GM19467 (cell line): ENCODE results near the gene CCR9.

ENCODE experiments used
- ATAC-seq: cut with Tn5 transposase; IDR thresholded peaks from one replicate; pipeline ENCODE4 v1.9.1; 2021; ENCODE audit warnings: mild to moderate bottlenecking, moderate library complexity; ENCODE audit not compliant: unreplicated experiment

Gene CCR9

DNA sequence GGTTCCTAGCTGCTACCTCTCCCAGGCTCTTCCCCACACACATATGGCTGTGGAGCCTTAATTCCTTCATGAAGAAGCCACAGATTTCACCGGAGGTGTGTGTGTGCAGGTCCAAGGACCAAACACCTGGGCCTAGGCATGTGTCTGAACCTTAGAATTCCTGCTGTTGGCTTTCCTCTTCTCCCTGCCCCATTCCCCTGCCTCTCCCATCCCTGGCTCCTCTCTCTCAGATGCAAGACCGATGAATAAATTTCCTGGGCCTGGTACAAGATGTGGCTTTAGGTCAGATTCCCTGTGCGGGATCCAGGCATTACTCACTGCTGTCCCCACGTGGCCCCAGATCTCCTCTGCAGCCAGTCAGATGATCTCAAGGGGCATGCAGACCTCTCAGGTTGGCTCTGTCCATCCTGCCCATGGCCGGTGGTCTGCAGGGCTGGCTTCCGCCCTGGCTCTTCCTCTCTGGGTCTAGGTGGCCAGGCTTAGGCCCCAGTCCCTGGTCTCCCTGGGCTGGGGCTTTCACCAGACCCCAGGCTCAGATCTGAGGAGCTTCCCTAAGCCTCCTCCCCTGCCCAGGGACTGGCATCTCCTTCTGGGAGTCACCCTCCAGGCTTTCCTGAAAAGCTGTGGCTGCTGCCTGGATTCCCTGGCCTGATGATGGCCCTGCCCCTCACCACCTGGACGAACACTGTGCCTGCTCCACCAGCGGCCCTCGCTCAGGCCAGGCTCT, 20.5 kb downstream of the CCR9 start:
- no peak for ATAC-seq

DNA sequence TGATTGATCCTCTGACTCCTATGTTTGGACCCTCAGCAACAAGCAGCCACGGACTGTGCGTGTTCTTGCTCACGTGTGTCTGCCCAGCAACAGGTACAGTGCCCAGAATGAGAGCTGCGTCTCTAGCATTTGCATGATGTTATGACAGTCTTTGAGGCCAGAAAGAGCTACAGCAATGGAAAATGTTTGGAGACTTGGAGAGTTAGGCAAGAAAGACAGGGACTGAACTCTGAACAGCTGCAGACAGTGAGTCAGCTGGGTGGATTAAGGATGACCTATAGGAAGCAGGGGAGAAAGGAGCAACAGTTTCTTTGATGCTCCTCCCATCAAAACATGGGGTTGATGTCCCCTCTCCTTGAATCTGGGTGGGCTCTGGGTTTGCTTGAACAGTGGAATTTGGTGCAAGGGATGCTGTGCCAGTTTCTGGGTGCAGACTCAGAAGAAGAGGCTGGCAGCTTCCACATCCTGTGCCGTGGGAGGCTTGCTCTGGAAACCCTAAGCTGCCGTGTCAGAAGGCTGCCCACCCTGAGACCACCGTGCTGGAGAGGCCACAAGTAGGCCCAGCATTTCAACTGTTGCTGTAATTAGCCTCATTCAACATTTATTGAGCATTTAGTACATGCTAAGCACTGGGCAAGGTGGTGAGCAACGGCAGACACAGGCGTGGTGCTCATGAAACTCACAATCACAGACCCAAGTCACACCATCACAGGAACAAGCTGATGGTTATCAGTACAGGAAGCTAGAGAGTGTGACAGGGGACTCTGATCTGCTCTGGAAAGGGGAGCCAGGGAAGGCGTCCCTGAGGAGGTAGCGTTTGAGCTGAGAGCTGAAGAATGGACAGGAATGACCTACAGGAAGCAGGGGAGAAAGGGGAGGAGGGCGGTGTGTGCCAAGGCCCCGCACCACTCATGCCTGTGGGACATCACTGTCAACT, 21.7 kb downstream of the CCR9 start:
- ATAC-seq: no peak

DNA sequence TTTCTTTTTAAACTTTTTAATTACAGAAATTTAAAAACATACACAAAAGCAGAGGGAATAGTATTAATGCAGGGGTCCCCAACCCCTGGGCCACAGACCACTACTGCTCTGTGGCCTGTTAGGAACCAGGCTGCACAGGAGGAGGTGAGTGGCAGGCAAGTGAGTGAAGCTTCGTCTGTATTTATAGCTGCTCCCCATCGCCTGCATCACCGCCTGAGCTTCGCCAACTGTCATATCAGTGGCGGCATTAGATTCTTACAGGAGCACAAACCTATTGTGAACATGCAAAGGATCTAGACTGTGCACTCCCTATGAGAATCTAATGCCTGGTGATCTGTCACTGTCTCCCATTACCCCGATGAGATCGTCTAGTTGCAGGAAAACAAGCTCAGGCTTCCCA, 22.4 kb downstream of the CCR9 start:
- no peak for ATAC-seq

DNA sequence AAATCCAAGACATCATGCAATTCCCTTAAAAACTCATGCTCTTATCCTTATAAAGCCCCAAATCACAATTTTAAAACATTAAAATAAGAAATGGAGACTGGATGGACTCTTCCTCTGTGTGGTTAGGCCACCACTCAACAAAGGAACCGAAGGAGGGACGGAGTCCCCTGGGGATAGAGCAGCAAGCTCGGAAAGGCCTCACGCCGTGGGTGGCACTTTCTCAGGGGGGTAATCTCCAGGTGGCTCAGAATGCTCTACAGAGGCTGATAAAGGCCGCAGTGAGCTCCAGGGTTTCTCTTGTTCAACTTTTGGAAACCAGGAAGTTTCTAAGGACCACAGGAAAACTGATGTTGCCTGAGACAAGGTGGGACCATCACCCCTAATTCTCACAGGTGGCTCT, 23.2 kb downstream of the CCR9 start:
- ATAC-seq: no peak

DNA sequence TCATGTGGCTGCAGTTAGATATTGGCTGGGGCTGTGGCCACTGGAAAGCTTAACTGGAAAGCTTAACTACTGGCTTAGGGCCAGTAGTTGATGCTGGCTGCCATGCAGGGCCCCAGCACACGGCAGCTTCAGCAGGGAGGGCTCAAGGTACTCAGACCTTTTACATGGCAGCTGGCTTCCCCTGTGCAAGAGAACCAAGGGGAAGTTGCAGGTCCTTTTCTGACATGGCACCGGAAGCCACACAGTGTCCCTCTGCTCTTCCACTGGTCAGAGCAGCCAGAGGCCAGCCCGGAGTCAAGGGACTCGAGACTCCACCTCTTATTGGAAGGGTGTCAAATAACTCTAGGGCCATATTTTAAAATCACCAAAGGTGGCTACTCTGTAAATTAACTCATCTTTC, 24.5 kb downstream of the CCR9 start:
- no peak for ATAC-seq

DNA sequence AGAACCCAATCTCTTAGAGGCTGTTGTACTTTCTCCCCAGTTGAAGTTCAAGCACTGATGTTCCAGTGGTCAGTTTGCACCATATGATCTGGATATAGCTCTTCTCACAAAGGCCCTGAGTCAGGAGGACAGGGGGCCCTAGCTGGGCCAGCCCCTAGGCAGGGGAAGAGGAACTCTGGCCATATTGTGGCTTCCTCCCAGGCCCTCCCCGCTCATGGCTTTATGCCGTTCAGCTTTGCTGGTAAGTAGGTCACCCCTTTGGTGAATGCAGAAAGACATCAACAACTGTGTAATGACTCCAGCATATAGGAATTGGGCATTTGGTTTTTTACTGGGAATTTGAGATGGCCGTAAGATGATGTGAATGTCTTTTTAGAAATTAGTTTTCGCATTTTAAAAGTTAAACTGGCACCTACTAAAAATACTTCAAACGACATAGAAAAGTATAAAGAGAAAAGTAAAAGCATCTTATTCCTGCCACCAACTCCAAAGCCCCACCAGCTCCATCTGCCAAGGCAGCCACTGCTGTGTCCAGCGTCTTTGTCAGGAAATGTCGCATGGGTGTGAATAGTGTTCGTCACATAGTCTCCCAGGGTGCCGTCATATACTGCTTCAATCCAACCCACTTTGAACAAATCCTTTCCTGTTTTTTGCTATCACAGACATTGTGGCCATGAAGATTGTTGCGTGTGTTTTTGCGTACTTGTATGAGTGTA, 25.3 kb downstream of the CCR9 start:
- ATAC-seq: no peak

DNA sequence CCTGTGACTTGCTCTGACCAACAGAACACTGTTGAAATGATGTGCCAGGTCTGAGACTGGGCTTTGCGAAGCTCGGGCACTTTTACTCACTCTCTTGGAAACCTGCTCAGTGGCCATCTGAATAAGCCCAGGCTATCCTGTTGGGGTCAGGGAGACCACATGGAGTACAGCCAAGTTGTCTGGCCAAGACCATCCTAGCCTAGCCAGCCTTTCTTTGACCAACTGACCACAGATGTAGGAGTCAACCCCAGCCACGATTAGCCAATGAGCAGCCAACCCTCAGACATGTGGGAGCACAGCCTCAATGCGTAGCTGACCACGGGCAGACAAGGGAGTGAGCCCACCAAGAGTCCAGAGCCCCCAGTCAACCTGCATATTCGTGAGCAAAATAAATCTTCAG, 26.1 kb downstream of the CCR9 start:
- no peak for ATAC-seq

DNA sequence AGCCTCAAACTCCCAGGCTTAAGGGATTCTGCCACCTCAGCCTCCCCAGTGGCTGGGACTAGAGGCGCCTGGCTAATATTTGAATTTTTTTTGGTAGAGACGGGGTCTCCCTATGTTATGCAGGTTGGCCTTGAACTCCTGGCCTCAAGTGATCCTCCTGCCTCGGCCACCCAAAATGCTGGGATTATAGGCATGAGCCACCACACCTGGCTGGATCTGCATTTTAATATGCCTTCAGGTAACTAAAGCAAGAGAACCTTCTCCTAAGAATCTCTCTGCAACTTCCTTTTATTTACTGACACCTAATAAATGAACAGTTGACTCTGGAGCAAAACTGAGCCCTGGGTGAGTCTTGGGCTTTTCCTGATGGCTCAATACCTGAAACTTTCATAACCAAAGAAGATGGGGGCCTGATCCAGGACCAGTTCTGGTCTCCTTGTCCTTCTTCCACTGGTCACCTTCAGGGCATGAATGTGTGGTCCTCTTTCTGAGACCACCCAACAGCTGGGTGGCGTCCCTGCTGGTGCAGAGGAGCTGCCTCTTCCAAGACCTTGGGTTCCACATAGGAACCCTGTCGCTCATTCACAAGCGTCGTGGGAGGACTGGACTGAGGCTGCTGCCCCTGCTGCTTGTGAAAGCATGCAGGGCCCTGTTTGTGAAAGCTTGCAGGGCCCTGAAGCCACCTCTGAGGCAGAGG, 28.2 kb downstream of the CCR9 start:
- ATAC-seq: no peak

DNA sequence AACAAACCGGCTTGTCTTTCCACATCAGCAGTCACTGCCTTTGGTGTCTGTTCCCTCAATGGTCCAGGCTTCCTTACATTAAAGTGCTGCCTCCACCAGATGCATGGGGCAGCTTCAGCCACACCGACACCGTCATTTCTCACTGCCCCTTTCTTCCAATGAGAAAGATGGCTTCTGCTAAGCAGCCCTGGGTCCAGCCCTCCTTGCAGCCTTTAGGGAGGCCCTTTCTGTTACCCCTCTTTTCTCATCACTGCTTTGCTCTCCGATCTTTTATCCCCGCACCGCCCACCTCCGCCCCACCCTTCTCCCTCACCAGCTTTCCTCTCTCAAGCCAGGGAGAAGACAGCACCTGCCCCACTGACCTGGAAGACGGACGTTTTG, 28.7 kb downstream of the CCR9 start:
- no peak for ATAC-seq

DNA sequence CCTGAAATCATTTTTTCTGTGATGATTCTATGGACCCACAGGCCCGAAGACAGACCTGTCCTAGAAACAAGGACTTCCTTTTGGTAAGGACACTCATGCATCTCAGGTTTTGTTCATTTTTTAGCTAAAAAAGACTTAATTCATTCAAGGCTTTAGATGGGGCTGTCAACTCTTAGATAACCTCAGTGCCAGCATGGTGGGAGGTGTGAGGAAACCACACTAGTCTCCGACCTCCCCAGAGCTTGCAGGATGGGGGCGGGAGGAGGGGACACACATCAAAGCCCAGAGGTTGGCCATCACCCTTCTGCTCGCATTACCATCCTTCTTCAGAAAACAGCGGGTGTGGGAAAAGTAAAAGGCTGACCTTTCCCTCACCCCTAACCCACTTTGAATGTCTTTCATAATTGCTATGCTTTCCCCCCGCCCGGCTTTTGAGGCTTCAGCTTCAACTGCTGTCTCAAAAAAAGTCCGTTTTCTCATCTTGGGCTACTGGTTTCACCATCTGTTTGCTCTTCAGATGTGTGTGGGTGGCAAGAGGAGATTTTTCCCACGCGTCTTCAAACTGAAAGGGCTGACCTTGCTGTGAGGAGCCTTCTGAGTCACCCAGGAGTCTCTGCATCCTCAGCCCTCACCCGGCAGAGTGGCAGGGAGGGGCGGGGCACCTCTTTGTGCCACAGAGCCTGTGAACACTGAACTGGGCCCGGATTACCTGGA, 29.3 kb downstream of the CCR9 start:
- ATAC-seq: peak; percentile 83

DNA sequence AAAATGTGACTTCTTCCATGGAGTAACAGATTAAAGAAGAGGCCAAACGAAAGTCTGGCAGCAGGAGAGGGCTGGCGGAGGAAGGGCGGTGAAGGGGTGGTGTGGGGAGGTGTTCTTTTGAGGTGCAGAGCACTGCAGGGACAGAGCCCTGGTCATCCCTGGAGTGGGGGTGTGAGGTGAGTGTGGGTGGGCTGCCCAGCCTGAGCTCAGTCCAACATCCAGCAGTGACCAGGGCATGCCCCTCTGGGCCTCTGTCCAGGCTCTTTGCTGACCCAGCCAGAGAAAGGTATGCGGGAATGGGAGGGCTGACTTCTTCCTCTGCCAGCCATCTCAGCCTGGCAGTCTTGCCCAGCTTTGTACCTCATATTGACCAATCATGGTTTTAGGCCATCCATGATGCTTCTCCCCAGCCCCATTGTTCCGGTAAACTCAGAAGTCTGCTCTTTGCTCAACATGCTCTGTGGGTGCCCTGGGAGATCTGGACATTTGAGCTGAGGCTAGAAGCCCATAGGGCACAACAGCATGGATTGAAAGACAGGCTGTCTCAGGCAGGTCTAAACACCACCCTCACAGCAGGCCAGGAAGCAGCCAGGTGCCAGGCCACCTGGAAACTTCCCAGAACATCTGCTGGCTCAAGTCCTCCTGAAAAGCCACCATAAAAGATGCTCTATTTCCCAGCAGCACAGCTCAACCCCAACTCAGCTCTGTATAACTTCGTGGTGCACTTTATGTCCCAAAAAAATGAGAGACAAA, 31.0 kb downstream of the CCR9 start:
- ATAC-seq: no peak

DNA sequence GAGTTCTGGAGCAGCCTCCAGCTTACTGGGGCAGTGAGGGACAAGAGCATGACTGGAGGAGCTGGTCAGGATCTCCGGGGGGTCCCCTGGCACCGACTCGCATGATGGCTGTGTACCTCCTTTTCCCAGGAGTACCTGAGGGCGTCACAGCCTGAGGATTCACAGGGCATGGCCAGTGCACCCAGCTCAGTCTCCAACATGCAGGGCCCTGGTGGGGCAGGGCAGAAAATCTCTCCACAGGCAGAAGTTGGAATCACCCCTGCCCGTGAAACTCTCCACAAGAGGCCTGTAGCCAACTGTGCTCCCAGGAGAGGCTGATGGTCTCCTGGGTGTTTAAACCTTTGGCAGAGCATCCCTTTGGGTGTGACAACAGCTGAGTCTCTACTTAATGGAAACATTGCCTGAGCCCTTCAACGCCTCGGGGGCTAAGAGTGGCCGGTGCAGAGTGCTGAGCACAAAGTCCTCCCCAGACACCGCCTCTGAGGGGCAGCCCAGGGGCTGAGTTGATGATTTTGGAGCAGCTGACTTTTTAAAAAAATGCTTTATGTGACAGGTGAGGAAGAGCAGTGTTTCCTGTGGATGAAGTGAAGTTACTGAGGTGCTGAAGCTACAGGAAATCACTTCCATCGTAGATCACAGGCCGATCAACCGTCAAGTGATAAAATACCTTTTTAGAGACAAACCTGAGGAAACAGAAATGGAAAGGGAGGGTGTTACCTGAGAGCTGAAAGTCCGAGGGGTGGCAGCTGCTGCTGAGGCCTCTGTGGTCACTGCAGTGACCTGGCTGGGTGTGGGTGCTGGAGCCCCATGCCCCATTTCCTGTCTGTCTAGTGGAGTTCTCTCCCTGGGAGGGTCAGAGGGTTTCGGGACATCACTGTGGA, 35.1 kb downstream of the CCR9 start:
- no peak for ATAC-seq

DNA sequence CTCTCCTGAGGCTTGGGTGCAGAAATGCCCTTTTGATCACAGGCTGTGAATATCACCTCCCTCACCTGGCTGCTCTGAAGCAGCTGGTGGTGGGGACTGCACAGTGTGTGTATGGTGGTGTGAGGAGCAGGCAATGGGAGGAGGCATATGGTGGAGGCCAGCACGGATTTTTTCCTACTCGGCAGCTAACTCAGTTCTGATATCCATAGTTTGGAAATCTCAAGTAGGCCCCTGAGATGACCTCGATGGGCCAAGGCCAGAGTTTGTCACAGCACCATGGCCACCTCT, 35.6 kb downstream of the CCR9 start:
- no peak for ATAC-seq

DNA sequence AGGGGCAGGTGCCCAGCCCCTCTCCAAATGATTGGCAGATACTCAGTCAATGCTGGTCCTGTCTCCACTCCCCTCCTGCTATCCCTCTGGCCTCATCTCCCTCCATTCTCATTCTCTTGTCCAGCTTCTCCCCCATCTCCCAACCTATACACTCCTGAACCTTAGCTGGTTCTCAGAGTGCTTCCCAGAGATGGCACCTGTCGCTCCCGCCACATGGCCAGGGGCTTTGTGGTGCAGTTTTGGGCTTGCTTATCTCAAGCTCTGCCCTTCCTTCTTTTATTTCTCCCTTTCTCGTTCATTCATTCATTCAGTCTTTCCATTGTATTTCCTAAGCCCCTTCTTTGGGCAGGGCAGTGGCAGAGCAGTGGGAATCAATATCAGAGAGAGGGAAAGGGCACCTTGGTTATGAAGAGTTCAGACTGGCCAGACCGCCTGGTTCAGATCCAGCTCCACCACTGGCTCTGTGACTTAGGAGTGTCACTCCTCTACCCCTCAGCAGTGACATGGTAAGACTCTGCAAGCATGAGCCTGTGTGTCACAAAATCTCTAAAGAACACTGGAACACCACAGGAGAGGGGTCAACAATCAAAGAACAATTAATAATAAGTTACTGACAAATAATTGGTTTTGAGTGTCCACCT, 36.7 kb downstream of the CCR9 start:
- no peak for ATAC-seq

DNA sequence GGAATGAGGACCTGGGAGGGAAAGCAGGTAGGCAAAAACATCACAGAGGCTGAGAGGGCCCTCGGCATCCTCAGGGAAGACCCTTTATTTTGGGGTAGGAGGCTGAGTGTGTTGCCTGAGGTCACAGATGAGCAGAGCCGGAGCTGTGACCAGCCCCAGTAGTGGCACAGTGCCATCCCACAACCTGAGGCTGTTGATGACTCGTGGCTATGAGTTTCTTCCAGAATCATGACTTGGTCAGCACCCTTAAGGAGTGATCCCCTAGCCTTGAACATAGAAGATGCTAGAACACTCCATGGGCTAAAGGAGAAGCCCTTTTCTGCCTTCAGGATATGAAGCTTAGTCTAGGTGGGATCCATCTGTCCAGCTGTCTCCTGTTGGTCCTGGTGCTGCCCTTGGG, 37.4 kb downstream of the CCR9 start:
- ATAC-seq: no peak

DNA sequence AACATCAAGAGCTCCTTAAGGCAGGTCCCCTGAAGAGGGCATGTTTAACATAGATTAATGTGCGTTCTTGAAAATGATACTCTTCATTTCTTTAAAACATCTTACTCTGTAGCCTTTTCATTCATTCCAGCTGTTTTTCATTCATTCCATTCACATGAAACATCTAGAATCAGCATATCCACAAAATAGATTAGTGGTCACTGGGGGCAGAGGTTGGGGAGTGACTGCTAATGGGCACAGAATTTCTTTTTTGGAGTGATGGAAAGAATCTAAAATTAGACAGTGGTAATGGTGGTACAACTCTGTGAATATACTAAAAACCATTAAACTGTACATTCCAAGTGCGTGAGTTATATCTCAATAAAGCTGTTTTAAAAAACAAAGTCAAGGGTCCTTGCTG, 41.5 kb downstream of the CCR9 start:
- ATAC-seq: no peak

DNA sequence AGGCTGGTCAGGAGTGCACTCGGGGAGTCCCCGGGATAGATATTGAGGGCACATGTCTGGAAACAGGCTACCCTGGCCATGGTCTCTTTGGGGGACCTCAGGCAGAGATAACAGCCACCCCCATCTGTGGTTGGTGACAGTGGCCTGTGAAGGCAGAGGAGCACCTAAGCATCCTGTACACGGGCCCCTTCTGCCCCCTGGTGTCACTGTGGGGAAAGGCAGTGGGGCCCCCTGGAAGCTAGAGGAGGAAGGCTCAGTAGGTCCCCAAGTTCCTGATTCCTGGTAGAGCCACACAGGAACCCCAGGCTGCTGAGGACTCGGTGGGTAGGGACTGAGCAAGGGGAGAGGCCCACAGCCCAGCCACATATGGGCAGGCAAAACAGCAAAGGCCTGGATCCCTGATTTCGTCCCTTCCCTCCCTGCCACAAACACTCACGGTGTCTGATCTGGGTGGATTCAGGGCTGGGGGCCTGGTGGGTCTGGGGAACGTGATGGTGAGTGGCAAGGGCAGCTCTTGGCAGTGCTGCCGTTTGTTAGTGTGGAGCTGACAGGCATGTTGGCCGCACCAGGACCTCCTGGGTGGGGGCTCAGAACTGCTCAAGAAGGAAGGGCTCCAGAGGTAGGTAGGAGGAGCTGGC, 42.8 kb downstream of the CCR9 start:
- no peak for ATAC-seq

DNA sequence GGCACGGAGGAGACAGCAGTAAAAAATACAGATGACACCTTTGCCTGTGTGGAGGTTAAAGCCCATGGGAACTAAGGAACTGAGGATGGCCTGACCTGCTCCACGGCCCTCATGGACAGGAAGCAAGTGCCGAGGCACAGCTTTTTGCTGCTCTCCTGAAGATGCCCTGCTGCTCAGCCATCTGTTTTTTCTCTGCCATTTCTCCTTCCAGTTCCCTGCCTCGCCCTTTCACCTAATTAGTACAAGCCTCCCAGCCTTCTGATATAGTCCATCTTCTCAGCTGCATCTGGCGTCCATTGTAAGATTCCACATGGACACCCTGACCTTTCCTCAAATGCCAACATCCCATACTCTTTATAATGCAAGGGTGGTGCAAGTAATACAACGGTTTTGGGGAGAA, 45.2 kb downstream of the CCR9 start:
- ATAC-seq: no peak
